Measurements from ENCODE around the gene GRK6.

GRCh38 chr5:177456591-177456964 is 30.1 kb downstream of the GRK6 start:
- TF ChIP-seq POLR2A (IDR thresholded peaks at IDR 0.05) = no peak
- TF ChIP-seq CTCF (IDR thresholded peaks at IDR 0.05) = no peak
